ENCODE measurements around the gene NOL4L.

NOL4L gene

DNA sequence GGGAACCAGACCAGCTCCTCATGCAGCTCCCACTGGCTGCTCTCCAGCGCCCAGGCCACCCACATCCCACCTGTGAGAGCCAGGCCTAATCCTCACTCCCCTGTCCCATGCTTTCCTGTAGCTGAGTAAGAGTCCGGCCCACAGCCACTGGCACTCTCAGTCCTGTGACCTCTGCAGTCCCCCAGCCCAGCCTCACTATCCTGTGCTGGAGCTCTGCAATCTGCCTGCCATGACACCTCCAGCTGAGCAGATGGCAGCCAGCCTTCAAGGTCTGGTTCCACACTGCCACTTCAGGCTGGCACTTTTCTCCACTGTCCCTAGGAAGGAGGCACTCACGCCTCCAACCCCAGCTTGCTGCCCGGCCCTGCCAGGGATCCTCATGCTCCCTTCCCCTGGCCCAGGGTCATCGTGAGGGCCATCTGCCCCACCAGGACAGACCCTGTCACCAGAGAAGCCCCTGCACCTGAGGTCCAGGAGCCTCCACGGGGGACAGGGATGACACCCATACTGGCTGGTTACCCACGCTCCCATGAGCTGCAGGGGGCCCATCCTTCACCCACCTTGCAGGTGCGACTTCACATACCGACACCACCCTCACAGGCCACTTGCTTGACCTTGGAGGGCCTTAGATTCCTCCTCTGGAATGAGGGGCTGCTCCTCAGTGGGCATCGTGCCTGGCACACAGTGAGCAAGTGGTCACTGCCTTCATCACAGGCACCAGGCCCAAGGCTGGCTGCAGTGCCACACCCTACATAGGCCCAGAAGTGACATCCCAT is 126.9 kb downstream of the NOL4L start:
- no peaks in the 10 kb centered on the region for H3K9me3 ChIP-seq
- H3K27me3 ChIP-seq = no peaks in the 10 kb centered on the region
- TF ChIP-seq, protein P1, sequence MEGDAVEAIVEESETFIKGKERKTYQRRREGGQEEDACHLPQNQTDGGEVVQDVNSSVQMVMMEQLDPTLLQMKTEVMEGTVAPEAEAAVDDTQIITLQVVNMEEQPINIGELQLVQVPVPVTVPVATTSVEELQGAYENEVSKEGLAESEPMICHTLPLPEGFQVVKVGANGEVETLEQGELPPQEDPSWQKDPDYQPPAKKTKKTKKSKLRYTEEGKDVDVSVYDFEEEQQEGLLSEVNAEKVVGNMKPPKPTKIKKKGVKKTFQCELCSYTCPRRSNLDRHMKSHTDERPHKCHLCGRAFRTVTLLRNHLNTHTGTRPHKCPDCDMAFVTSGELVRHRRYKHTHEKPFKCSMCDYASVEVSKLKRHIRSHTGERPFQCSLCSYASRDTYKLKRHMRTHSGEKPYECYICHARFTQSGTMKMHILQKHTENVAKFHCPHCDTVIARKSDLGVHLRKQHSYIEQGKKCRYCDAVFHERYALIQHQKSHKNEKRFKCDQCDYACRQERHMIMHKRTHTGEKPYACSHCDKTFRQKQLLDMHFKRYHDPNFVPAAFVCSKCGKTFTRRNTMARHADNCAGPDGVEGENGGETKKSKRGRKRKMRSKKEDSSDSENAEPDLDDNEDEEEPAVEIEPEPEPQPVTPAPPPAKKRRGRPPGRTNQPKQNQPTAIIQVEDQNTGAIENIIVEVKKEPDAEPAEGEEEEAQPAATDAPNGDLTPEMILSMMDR (IDR thresholded peaks at IDR 0.05) = no peak
- no peak overlapping the region for H3K27ac ChIP-seq
- H3K36me3 ChIP-seq = peaks cover 65% of the 10 kb centered on the region
- peaks cover 7 to 11% of the 10 kb centered on the region in 2 experiments for H3K4me1 ChIP-seq (ENCODE audit: control insufficient read depth in 1 of 2, insufficient read depth in 1 of 2, low read depth in 1 of 2, low read length in 1 of 2)
- no peak overlapping the region for H3K4me3 ChIP-seq (ENCODE audit: low read depth in 1 of 2, low read length in 1 of 2)

DNA sequence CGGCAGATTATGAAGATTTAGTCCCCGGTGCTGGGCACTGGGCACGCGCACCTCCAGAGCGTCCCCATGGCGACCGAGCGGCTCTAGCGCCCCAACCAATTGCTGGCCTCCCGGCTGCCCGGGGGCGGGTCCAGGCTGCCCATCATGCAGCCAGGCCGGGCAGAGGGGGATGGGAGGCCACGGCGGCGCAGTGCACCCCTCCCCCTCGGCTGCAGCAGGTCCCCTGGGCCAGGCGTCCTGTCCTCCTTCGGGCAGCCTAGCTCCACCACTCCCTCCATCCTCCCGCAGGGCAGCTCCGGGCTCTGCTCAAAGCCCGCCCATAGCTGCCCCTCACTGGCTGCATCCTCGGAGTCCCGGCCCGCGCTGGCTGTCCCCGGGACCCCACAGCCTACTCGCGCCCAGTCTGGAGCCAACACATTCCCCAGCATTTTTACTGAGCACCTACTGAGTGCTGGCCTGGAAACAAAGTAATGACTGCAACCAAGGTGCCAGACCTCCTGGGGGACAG is 127.6 kb downstream of the NOL4L start:
- Histone ChIP-seq H3K4me3 (ENCODE audit: low read depth in 1 of 2, low read length in 1 of 2) (no peak overlapping the region), H3K27ac (no peak overlapping the region), H3K27me3 (no peaks in the 10 kb centered on the region), H3K36me3 (peaks cover 71% of the 10 kb centered on the region), H3K9me3 (no peaks in the 10 kb centered on the region), H3K4me1 (ENCODE audit: control insufficient read depth in 1 of 2, insufficient read depth in 1 of 2, low read depth in 1 of 2, low read length in 1 of 2) (peaks cover 7 to 11% of the 10 kb centered on the region in 2 experiments)
- TF ChIP-seq, protein P1 (IDR thresholded peaks at IDR 0.05) = no peak

DNA sequence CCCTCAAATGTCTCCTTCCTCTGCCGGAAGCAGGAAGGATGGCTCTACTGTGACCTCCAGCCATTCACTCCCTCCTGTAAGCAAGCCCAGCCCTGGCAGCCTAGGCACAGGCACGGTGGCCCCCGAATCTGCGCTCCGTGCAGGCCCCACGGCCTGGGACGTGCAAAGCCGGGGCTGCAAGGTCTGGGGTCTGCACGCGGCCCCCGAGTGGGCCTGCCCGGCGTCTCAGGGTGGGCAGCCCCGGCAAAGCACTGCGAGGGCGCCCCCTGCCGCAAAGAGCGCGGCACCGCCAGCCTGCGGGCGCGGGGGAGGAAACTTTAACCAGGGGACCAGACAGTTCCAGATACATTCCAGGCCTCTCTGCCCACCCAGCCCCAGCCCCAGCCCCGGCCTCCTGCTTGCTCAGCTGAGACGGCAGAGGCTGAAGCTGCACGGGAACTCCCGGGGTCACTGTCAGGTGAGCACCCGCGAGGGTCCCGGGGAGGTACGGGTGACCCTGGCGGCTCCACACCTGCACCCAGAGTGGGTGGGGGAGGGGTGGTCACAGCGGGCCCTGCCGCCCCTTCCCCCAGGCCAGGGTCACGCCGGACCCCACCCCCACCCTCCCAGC is 128.2 kb downstream of the NOL4L start:
- H3K9me3 ChIP-seq = no peaks in the 10 kb centered on the region
- no peak overlapping the region for H3K4me3 ChIP-seq (ENCODE audit: low read depth in 1 of 2, low read length in 1 of 2)
- TF ChIP-seq, protein P1 (IDR thresholded peaks at IDR 0.05) = peak; percentile 22
- H3K27ac ChIP-seq = no peak overlapping the region
- H3K27me3 ChIP-seq = no peaks in the 10 kb centered on the region
- peaks cover 71% of the 10 kb centered on the region for H3K36me3 ChIP-seq
- peaks cover 7 to 11% of the 10 kb centered on the region in 2 experiments for H3K4me1 ChIP-seq (ENCODE audit: control insufficient read depth in 1 of 2, insufficient read depth in 1 of 2, low read depth in 1 of 2, low read length in 1 of 2)

- Histone ChIP-seq H3K36me3 (peaks cover 76% of the 10 kb centered on the region), H3K27me3 (no peaks in the 10 kb centered on the region), H3K4me3 (ENCODE audit: low read depth in 1 of 2, low read length in 1 of 2) (no peak overlapping the region), H3K9me3 (no peaks in the 10 kb centered on the region), H3K27ac (no peak overlapping the region), H3K4me1 (ENCODE audit: control insufficient read depth in 1 of 2, insufficient read depth in 1 of 2, low read depth in 1 of 2, low read length in 1 of 2) (peaks cover 8 to 11% of the 10 kb centered on the region in 2 experiments)
- TF ChIP-seq, protein P1 (IDR thresholded peaks at IDR 0.05) = no peak
Measured at GRCh38 chr20:32455901-32456701, 129.0 kb downstream of the NOL4L start.

GRCh38 chr20:32455171-32455900 is 129.8 kb downstream of the NOL4L start:
- no peaks in the 10 kb centered on the region for H3K9me3 ChIP-seq
- no peak overlapping the region for H3K27ac ChIP-seq
- H3K4me1 ChIP-seq (ENCODE audit: control insufficient read depth in 1 of 2, insufficient read depth in 1 of 2, low read depth in 1 of 2, low read length in 1 of 2) = peaks cover 16% of the 10 kb centered on the region in 2 experiments
- H3K4me3 ChIP-seq (ENCODE audit: low read depth in 1 of 2, low read length in 1 of 2) = no peak overlapping the region
- H3K27me3 ChIP-seq = no peaks in the 10 kb centered on the region
- TF ChIP-seq, protein P1 (IDR thresholded peaks at IDR 0.05) = no peak
- peaks cover 77% of the 10 kb centered on the region for H3K36me3 ChIP-seq
